Stimulated activated CD8-positive, alpha-beta memory T cell treated with anti-CD3 and anti-CD28 coated beads, Interleukin-4, amount 100 ng/mL, for 48 hours (primary cell): ENCODE measurements around the gene TMEM131.
A peak's percentile ranks its signal among the peaks of the same experiment; 100 is the strongest.
"Not testable (repeated sequence)": the region's sequence is repeated elsewhere in the genome, so short reads cannot be mapped to it uniquely, and the experiment has no call there.

Experiments used
- DNase-seq: peaks from one replicate; pipeline ENCODE4 v3.0.0-alpha.2; 2020

The TMEM131 gene

DNA sequence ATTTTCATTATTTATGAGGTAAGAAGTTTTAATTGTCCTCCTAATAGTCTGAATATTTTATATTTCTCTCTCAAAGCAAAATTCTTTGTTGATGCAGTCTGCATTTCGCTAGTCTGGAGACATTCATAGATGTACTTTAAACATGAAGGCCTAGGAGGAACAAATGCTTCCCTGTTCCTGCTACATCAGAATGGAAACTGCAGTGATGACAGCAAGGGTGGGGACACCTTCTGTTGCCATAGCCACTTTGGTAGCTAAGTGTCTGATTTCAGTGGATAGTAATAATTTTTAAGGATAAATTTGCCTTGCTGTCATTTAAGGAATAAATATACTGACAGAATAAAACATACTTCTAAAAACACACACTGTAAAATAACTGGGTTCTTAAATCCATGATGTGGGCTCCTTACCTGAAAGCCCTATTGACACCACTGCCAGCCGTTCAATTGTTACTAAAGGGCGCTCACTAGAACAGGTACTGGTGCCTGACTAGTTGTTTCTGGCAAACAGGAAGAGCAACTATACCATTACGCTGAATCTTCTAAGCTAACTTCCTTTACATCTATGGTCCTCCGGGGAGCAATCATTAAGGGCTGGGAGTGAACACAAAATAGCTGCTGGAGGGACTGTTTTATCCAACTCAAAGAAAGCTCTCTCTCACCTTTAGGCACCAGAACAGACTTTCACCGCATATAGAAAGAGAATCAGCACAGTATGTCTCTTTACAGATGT is 88.2 kb downstream of the TMEM131 start:
- no peak for DNase-seq

DNA sequence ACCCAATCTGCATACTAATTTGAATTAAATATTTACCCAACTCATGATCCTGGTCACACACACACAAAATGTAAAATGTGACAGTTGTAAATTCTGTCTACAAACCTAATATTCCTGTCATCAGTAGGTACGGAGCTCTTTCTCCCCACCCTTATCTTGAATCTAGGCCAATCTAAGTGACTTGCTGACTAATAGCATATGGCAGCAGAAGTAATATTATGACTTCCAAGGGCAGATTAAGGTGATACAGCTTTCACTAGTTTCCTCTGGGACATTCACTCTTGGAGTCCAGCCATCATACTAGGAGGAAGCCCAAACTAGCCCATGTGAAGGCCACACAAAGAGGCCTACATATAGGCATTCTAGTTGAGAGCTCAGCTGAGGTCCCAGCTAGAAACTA is 89.4 kb downstream of the TMEM131 start:
- no peak for DNase-seq

GRCh38 chr2:97905294-97905693 is 90.5 kb downstream of the TMEM131 start:
- no peak for DNase-seq

GRCh38 chr2:97901862-97902261 is 93.9 kb downstream of the TMEM131 start:
- no peak for DNase-seq

DNA sequence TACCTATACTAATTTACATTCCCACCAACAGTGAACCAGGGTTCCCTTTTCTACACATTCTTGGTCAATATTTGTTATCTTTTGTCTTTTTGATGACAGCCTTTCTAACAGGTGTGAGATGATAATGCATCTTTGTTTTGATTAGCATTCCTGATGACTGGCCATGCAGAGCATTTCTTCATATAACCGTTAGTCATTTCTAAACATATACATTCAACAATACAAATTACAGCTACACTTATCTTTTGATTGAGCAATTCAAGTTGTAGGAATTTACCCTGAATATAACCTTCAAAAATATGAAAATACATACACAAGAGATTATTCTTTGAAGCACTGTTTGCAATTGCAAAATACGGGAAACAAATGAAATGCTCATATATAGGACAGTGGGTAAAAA is 94.9 kb downstream of the TMEM131 start:
- DNase-seq = no peak

- not testable (repeated sequence) for DNase-seq
Observed at GRCh38 chr2:97893042-97893441, 102.7 kb downstream of the TMEM131 start.

- DNase-seq = no peak
Observed at GRCh38 chr2:97891611-97892010, 104.1 kb downstream of the TMEM131 start.

- no peak for DNase-seq
Observed at GRCh38 chr2:97889156-97889555, 106.6 kb downstream of the TMEM131 start.

GRCh38 chr2:97885841-97886240 is 109.9 kb downstream of the TMEM131 start:
- DNase-seq = no peak

- DNase-seq = no peak
Observed at GRCh38 chr2:97880334-97880733, 115.4 kb downstream of the TMEM131 start.

DNA sequence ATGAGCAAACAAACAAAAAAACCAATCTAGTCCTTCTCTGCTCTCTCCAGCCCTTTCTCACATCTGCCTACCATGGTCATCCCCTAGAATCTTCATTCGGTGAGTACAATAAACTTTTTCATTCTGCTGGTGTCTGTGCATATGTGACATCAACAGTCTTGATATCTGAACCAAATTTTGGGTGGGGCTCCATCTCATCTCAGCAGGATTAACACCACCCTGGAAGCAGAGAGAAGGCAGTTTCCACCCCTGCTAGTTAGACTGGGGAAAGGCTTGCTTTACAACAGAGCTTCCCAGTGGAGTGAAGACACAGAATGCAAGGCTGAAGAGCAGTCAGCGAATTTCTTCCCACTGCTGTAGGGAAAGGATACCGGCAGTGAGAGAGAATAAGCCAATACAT is 116.9 kb downstream of the TMEM131 start:
- DNase-seq = no peak

DNA sequence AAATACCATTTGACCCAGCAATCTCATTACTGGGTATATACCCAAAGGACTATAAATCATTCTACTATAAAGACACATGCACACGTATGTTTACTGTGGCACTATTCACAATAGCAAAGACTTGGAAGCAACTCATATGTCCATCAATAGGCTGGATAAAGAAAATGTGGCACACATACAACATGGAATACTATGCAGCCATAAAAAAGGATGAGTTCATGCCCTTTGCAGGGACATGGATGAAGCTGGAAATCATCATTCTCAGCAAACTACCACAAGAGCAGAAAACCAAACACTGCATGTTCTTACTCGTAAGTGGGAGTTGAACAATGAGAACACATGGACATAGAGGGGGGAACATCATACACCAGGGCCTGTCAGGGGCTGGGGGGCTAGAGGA is 117.4 kb downstream of the TMEM131 start:
- not testable (repeated sequence) for DNase-seq

- no peak for DNase-seq
Observed at GRCh38 chr2:97871096-97871780, 124.5 kb downstream of the TMEM131 start.

DNA sequence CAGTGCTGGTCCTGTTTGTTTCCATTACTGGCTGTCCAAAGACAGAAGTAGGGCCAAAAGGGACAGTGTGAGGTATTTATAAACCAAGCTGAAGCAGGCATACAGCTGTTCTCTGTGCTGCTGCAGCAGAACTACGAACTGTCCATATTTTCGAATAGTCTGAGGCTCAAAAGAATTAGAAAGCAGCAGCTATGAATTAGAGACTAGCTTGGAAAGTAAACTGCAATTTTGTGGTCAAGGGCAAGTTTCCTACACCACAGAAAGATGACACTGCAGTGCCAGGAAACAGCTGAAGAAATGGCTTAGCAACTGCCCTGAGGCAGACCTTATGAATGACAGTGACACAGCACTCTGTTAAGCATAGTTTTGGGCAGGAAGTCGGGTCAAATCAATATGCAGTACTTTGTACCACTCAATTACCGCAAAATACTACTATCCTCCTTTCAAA is 125.3 kb downstream of the TMEM131 start:
- DNase-seq = peak; percentile 59

DNA sequence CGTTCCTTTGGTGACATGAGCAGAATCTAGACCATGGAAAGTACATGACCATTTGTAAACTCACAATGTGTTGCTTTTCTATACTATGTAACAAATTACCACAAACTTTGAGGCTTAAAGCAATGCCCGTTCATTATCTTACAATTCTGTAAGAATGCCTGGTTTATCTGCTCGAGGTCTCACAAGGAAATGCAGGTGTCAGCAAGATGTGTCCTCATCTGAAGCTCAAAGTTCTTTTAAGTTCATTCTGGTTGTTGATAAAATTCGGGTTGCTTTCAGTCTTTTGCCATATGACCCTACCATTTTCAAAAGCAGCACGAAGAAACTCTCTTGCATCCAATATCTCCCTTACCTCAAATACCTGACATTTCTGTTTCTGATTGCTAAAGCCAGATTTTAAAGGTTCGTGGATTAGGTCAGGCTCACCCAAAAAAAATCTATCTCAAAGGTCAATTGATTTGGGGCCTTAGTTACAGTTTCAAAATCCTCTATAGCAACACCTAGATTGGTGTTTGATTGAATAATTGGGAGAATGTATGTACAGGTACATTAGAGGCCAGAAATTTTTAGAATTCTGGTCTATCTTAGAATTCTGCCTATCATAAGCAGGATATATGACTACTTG is 125.9 kb downstream of the TMEM131 start:
- no peak for DNase-seq

DNA sequence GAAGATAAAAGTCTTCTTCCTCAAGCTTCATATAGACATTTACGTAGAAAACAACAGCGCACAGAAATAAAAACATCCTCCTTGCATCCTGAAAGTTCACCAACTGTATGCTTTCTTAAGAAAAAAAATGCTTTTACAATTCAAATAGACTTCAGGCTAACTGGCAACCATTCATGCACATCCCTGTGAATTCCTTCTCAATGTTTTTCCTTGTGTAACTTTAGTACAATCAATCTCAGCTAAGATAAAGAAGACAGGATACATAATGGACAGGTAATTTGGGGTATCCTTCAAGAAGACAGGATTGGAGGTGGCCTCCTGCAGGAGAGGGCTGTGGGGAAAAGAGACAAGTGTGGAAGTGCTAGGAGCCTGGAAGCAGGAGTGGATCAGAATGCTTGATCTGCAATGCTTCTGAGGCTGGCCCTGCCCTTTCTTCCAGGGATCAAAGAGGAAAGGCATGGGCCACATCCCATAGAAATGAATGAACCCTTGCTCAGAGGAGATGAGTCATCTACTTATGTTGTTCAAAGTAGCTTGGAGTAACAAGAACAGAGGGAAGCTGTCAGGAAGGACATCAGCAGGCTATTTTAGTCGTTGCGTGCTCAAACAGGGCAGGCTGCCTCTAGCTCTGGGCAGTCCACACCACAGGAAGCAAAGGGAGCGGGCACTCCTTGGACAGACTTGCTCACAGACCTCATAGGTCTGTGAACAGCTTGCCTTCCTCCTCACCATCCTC is 126.6 kb downstream of the TMEM131 start:
- DNase-seq = no peak

DNA sequence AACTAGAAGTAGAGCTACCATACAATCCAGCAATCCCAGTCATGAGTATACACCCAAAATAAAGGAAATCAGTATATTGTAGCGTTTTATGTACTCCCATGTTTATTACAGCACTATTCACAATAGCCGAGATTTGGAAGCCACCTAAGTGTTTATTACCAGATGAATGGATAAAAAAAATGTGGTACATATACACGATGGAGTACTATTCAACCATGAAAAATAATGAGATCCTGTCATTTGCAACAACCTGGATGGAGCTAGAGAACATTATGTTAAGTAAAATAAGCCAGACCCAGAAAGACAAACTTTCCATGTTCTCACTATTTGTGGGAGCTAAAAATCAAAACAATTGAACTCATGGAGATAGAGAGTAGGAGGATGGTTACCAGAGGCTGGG is 131.9 kb downstream of the TMEM131 start:
- no peak for DNase-seq

DNA sequence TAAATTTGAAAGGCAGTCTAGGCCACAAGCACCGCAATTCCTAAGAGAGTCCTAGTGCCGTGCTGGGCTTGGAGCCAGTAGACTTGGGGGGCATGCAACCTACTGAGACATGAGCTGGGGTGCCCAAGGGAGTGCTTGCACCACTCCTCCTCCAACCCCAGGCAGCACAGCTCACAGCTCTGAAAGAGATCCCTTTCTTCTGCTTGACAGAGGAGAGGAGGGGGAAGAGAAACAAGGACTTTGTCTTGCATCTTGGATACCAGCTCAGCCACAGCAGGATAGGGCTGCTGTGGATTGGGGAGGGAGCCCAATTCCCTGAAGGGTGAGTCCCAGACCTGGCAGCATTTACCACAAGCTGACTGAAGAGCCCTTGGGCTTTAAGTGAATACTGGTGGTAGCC is 134.6 kb downstream of the TMEM131 start:
- DNase-seq = no peak

- no peak for DNase-seq
Observed at GRCh38 chr2:97858442-97858841, 137.3 kb downstream of the TMEM131 start.

- DNase-seq = no peak
Observed at GRCh38 chr2:97857553-97857952, 138.2 kb downstream of the TMEM131 start.

DNA sequence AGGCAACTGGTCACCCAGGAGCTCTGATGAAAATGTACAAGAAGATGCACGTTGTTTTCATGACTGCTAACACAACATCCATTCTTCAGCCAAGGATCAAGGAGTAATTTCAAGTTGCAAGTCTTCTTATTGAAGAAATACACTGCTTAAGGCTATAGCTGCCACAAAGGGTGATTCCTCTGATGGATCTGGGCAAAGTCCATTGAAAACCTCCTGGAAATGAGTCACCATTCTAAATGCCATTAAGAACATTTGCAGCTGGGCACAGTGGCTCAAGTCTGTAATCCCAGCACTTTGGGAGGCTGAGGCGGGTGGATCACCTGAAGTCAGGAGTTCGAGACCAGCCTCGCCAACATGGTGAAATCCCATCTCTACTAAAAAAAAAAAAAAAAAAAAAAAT is 142.7 kb downstream of the TMEM131 start:
- not testable (repeated sequence) for DNase-seq

- DNase-seq = no peak
Observed at GRCh38 chr2:97851172-97851571, 144.6 kb downstream of the TMEM131 start.

GRCh38 chr2:97849881-97850528 is 145.7 kb downstream of the TMEM131 start:
- no peak for DNase-seq
